ENCODE results near the gene MROH9. TPM values are rescaled to one million over a fixed set of nuclear protein-coding genes. Genes with fewer than 3 reads are reported as not detected.

The MROH9 gene
- total RNA-seq, 4 donors from 2014 or later: not detected

DNA sequence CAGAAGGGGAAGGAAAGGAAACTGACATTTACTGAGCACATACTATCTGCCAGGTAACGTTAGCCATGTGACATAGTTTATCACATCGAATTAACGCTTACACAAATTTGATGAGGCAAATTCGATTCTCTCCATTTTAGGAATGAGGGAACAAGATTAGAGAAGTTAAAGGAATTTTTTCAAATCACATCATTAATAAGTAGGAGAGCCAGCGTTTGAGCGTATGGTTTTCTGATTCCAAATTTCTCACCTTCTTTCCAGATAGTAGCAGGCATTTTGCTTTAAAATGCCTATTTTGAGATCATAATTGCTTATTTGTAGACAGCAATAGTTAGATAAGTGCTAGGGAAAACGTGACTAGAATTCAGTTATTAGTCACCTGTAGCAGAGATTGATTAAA lies 174.6 kb downstream of the MROH9 start:
- peaks cover 0 to 24% (median 3%) of the 10 kb centered on the region in 4 donors for H3K4me1 ChIP-seq
- WGBS: 87% methylated on average over 7 of the region's 7 CpGs
- H3K27ac ChIP-seq (replicated peaks in 1 of 4): peak overlapping the region in 1 of 4 donors; percentile 22
- no peak overlapping the region for H3K4me3 ChIP-seq
- no peaks in the 10 kb centered on the region for H3K27me3 ChIP-seq
- H3K9me3 ChIP-seq: no peaks in the 10 kb centered on the region
- TF ChIP-seq POLR2A (IDR thresholded peaks at IDR 0.05; ENCODE audit: low read depth): no peak
- TF ChIP-seq, protein P1, sequence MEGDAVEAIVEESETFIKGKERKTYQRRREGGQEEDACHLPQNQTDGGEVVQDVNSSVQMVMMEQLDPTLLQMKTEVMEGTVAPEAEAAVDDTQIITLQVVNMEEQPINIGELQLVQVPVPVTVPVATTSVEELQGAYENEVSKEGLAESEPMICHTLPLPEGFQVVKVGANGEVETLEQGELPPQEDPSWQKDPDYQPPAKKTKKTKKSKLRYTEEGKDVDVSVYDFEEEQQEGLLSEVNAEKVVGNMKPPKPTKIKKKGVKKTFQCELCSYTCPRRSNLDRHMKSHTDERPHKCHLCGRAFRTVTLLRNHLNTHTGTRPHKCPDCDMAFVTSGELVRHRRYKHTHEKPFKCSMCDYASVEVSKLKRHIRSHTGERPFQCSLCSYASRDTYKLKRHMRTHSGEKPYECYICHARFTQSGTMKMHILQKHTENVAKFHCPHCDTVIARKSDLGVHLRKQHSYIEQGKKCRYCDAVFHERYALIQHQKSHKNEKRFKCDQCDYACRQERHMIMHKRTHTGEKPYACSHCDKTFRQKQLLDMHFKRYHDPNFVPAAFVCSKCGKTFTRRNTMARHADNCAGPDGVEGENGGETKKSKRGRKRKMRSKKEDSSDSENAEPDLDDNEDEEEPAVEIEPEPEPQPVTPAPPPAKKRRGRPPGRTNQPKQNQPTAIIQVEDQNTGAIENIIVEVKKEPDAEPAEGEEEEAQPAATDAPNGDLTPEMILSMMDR (IDR thresholded peaks at IDR 0.05): no peak
- TF ChIP-seq EP300 (IDR thresholded peaks at IDR 0.05): no peak
- TF ChIP-seq POLR2AphosphoS5 (IDR thresholded peaks at IDR 0.05): no peak
- no peaks in the 10 kb centered on the region for H3K36me3 ChIP-seq
- DNase-seq (ENCODE audit: extremely low spot score): no peak
- intact Hi-C loops (cut with DNase I): no loop called here

DNA sequence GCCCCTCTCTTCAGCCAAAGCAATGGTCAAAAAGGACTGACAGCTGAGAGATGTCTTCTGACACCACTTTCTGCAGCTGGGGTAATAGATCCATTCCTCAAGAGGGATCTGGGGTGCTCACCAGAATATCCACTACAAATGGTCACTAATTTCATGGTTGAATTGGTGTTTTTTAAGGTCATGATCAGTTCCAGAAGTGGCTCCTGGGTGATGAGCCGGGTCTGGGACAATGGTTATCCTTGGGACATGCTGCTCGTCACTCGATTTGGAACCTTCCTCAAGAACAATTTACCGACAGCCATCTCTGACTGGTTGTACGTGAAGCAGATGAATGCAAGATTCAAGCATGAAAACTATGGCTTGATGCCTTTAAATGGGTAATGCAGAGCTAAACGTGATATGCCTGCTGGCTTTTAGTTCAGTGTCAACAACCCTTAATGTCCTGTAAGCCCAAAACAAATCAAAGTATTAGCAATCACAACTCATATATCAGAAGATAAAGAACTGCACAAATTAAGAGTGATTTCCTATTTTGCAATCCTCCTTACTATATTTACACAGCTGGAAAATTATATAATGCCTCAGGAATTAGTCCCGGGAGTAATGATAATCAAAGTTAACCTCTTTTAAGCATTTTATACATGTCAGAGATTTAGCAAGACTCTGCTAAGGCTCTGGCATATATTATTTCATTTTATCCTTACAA lies 175.4 kb downstream of the MROH9 start:
- intact Hi-C loops (cut with DNase I): no loop called here
- Histone ChIP-seq H3K9me3 (no peaks in the 10 kb centered on the region), H3K4me1 (peaks cover 0 to 24% (median 4%) of the 10 kb centered on the region in 4 donors), H3K27ac (replicated peaks in 1 of 4) (peak overlapping the region; percentile 18 to 24 (median 22)), H3K27me3 (peaks cover 0 to 3% (median 0%) of the 10 kb centered on the region in 4 donors), H3K4me3 (no peak overlapping the region), H3K36me3 (no peaks in the 10 kb centered on the region)
- no peak for DNase-seq (ENCODE audit: extremely low spot score)
- TF ChIP-seq POLR2A (IDR thresholded peaks at IDR 0.05; ENCODE audit: low read depth) (no peak), POLR2AphosphoS5 (IDR thresholded peaks at IDR 0.05) (no peak), EP300 (IDR thresholded peaks at IDR 0.05) (no peak)
- TF ChIP-seq, protein P1 (IDR thresholded peaks at IDR 0.05): no peak
- WGBS: 56% methylated on average over 7 of the region's 7 CpGs

DNA sequence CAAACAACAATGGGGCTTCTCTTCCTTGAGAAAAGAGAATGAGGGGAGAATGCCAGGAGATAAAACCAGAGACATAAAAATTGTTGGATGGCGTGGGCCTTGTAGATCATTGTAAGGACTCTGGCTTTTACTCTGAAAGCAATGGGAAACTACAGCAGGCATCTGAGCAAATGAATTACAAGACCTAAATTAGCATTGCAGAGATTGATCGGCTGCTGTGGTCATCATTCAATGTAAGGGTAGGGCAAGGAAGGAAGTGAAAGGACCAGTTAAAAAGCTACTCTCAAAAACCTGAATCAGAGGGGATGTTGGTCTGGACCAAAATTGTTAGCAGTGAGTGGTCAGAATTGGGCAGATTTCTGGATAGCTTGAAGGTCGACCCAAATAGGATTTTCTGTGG lies 176.8 kb downstream of the MROH9 start:
- DNase-seq (ENCODE audit: extremely low spot score): no peak
- no peak overlapping the region for H3K4me3 ChIP-seq
- intact Hi-C loops (cut with DNase I): no loop called here
- H3K27me3 ChIP-seq: peaks cover 0 to 3% (median 0%) of the 10 kb centered on the region in 4 donors
- H3K36me3 ChIP-seq: no peaks in the 10 kb centered on the region
- no peak for TF ChIP-seq POLR2AphosphoS5 (IDR thresholded peaks at IDR 0.05)
- TF ChIP-seq EP300 (IDR thresholded peaks at IDR 0.05): no peak
- TF ChIP-seq POLR2A (IDR thresholded peaks at IDR 0.05; ENCODE audit: low read depth): no peak
- TF ChIP-seq, protein P1 (IDR thresholded peaks at IDR 0.05): no peak
- H3K27ac ChIP-seq (replicated peaks in 1 of 4): no peak overlapping the region
- 77% methylated on average over 3 of the region's 3 CpGs for WGBS
- H3K4me1 ChIP-seq: peaks cover 0 to 24% (median 4%) of the 10 kb centered on the region in 4 donors
- H3K9me3 ChIP-seq: no peaks in the 10 kb centered on the region

- WGBS: 75% methylated on average over 3 of the region's 3 CpGs
- intact Hi-C loops (cut with DNase I): no loop called here
Observed at GRCh38 chr1:171113382-171113781, 178.0 kb downstream of the MROH9 start.

More at GRCh38 chr1:171113382-171113781, 178.0 kb downstream of the MROH9 start:
- H3K4me1 ChIP-seq: peaks cover 0 to 13% (median 2%) of the 10 kb centered on the region in 4 donors
- peaks cover 0 to 3% (median 0%) of the 10 kb centered on the region in 4 donors for H3K27me3 ChIP-seq
- H3K36me3 ChIP-seq: no peaks in the 10 kb centered on the region
- no peak overlapping the region for H3K27ac ChIP-seq (replicated peaks in 1 of 4)
- H3K4me3 ChIP-seq: no peak overlapping the region
- DNase-seq (ENCODE audit: extremely low spot score): no peak
- H3K9me3 ChIP-seq: no peaks in the 10 kb centered on the region
- TF ChIP-seq POLR2AphosphoS5 (IDR thresholded peaks at IDR 0.05) (no peak), POLR2A (IDR thresholded peaks at IDR 0.05; ENCODE audit: low read depth) (no peak), EP300 (IDR thresholded peaks at IDR 0.05) (no peak)
- TF ChIP-seq, protein P1 (IDR thresholded peaks at IDR 0.05): no peak

Small RNA genes lying within 50 kb of the gene (small RNA-seq; reads per million reads assigned to genes)
- 0 reads per million in 3 donors for gene MIR1295A

Other genes with a start within 250 kb of the MROH9 start
- 1 to 10 TPM; 2.9 to 6.3 (median 5.8) TPM for gene FMO3, start 155.4 kb downstream of the MROH9 start, total RNA-seq
- 10 to 100 TPM; 41.1 to 69.4 (median 56.2) TPM for gene FMO2, start 249.8 kb downstream of the MROH9 start, total RNA-seq